HG03159 (cell line): ENCODE results near the gene SAMD8.
"Not testable (repeated sequence)": the region's sequence is repeated elsewhere in the genome, so short reads cannot be mapped to it uniquely, and the experiment has no call there.

Experiments
- ATAC-seq: cut with Tn5 transposase; IDR thresholded peaks from one replicate; pipeline ENCODE4 v1.9.1; 2021; ENCODE audit warnings: mild to moderate bottlenecking, moderate library complexity; ENCODE audit not compliant: unreplicated experiment

The SAMD8 gene

DNA sequence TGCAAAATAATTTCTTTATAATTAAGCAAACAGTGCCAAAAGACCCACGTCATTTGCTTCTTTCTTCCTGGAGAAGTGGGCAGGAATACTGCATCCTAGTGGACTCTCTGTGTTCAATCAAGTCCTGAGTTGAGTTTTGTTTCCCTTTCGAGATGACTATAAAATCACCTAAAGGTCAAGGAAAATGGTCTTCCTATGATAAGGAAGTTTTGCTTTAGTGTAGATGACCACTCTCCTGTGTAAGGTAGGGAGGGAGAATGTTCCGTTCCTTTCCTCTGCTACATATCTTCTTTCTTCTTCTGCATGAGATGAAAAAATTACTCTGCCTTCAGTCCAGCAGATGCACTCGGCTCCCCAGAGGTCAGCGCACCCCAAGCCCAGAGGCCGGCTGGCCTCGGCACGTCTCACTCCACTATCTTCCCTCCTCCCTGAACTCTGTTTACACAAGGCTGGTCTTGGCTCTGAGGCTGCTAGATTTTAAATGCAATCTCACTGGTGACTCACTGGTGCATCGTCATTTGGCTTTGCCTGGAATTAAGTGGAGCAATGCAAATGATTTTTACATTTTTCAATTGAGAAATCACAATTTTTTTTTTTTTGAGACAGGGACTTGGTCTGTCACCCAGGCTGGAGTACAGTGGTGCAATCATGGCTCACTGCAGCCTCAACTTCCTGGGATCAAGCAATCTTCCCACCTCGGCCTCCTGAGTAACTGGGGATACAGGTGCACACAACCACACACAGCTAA, 80.5 kb downstream of the SAMD8 start:
- no peak for ATAC-seq

DNA sequence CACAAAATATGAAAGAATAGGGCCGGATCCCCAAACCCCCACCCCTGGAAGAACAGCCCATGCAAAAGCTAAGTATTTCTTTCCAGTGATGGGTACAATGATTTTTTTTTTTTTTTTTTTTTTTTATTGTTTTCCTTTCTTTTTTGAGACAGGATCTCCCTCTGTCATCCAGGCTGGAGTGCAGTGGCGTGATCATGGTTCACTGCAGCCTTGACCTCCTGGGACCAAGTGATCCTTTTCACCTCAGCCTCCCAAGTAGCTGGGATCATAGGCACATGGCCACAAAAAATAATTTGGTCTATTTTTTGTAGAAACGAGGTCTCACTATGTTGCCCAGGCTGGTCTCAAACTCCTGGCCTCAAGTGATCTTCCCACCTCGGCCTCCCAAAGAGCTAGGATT, 83.2 kb downstream of the SAMD8 start:
- not testable (repeated sequence) for ATAC-seq

DNA sequence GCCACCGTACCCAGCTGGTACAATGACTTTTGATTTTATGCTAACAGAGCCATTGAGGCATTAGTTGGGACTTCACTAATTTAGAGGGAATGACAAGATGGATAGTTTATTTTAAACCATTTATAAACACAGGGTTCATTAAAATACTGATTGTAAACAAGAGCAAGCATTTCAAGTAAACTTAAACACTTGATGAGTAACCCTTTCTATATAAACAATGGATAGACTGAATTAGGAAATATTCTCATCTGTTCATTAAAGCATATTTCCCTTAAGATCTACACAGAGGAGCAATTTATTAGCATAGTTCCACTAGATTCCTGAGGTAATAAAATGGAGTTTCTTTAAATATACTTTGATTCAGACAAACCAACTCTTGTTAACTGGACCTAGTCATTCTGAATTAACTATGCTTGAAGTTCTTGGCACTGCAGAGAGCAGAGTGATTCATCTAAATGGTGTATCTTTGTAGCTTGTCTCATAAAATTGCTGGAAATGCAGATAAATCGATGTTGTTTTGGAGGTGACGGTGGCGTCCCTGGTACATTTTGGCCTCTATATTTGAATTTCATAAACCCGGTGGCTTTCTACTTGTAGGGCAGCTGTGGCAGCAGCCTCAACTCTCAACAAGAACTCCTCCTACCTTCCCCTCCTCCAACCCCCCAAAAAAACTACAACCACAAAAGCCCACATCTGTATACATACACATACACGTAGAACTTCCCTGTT, 83.7 kb downstream of the SAMD8 start:
- ATAC-seq: no peak

DNA sequence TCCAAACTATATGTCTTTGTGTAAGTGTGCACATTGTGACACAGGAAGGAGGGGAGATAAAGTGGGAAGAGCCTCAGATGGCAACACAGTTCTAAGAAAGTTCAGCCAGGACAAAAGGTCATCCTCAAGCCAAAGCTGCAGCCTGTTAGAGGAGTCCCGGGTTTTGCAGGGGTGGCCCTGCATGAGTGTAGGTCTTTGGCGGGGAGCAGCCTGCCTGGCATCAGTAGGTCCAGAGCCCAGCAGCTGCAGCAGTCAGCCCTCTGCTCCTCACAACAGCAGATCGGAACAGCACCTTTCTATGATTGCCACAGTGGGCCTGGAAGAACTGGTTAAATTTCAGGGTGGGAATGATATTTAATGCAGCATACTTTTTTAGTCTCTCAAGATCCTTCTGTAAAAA, 85.6 kb downstream of the SAMD8 start:
- ATAC-seq: no peak

DNA sequence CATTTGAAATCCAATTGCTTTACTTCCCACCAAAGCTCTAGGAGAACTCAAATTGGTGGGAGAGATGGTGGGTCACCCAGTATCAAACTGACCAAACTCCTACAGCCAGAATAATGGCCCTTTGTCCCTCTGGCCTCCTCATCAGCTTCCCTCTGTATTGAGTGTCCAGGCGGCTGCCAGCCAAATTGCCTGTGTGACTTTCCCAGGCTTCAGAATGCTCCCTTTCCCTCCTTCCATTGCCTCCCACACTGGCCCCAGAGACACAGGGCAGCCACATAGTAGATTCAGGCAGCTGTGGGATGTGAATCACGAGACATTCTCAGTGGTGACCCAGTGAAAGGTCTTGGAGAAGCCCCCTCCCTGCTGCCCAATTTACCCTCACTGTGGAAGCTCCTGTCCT, 86.5 kb downstream of the SAMD8 start:
- no peak for ATAC-seq

DNA sequence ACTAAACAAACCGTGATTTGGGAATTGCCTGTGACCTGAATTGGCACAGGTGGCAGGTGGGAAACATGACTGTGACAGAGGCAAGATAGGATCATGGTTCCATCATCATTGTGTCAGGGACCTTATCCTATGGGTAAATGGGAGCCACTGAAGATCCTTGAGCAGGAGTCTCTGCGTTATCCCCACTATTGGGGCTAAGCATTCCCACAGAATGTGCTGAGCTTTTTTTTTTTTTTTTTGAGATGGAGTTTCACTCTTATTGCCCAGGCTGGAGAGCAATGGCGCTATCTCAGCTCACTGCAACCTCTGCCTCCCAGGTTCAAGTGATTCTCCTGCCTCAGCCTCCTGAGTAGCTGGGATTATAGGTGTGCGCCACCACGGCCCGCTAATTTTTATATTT, 88.5 kb downstream of the SAMD8 start:
- ATAC-seq: not testable (repeated sequence)

GRCh38 chr10:75201793-75202307, 90.4 kb downstream of the SAMD8 start:
- no peak for ATAC-seq

DNA sequence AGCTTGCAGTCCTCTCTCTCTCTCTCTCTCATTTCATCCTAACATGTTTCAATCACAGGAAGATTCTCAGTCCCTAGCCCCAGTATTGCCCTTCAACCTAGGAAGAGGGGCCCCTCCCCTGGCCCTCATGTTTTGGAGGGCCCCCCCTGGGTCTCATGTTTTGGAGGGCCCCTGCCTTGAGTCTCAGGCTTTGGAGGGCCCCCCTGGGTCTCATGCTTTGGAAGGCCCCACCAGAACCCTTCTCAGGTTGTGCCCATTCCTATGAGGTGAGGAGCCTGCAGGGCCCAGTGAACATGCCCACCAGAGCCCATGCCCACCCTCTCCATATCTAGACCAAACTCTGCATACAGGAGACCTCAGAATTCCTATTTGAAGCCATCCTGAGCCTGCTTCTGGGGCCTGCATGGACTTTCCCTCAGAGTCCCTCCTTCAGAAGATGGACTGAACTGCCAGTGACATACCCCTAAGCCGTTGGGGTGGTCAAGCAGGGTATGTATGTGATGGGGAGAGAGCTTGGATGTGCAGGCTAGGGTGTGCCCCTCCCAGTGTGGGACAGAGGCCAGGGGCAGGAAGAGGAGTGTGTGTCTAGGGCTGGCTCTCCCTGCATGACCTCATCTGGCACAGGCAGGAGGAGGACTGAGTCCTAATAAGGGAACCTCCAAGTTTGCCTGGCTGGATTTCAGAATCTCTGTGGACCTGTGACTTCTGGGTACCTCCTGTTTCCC, 91.0 kb downstream of the SAMD8 start:
- no peak for ATAC-seq

DNA sequence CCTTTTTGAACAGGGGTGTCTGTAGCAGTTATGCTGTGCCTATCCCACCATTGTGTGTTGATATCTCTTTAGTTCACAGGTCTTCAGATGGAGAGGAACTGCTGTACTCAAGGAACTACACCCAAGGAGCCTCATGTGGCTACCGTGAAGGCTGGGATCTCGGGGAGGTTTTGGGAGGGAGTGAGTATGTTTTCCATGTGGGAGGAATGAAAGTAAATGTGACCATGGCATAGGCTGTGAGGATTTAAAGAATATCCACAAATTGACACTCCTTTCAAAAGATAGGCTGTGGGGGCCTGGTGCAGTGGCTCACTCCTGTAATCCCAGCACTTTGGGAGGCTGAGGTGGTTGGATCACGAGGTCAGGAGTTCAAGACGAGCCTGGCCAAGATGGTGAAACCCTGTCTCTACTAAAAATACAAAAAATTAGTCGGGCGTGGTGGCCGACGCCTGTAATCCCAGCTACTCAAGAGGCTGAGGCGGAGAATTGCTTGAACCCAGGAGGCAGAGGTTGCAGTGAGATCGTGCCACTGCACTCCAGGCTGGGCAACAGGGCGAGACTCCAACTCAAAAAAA, 91.7 kb downstream of the SAMD8 start:
- not testable (repeated sequence) for ATAC-seq

DNA sequence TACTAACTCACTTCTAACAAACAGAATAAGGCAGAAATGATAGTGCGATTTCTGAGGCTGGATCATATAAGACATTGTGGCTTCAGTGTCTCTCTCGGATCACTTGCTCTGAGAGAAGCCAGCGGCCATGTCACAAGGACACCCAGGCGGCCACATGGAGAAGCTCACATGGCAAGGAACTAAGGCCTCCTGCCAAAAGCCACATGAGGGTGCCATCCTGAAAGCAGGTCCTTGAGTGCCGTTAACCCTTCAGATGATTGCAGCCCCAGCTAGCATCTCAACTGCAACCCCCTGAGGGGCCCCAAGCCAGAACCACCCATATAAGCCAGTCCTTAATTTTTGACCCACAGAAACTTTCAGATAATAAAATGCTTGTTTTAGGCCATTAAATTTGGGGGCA, 92.3 kb downstream of the SAMD8 start:
- ATAC-seq: no peak

DNA sequence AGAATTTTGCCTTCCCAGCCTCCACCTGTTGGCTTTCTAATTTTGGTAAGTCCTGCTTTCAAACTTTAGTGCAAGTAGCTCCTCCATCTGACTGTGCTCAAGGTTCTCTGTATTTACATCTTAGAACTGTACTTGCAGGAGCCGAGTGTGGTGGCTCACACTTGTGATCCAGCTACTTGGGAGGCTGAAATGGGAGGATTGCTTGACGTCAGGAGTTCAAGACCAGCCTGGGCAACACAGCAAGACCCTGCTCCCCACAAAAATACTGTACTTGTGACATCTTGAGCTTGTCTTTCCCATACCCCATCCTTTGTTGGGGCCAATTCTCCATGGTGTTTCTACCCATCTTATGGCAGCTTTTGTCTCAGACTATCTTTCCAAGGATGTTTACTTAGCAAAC, 94.5 kb downstream of the SAMD8 start:
- ATAC-seq: no peak

- not testable (repeated sequence) for ATAC-seq
Measured at GRCh38 chr10:75206638-75207037, 95.2 kb downstream of the SAMD8 start.

GRCh38 chr10:75207079-75207856, 95.8 kb downstream of the SAMD8 start:
- ATAC-seq: no peak

- no peak for ATAC-seq
Measured at GRCh38 chr10:75207857-75208144, 96.3 kb downstream of the SAMD8 start.

DNA sequence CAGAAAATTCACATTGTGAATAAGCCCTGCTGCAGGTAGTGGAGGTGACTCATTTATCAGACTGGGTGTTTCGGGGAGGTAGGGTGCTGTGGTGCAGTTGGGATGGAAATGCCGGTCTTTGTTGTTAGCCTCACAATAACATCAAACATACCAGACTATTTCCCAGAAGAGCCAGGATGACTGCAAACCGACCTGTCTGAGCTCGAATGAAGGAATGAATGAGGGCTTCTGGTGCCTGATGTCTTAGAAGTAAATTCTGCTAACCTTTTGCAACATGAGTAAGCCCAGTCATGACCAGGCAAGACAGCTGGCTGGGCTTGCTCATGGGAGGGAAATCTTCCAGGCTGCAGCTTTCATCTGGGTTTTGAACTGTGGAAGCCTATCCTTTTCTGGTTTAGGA, 96.7 kb downstream of the SAMD8 start:
- no peak for ATAC-seq

- no peak for ATAC-seq
Measured at GRCh38 chr10:75209086-75209920, 97.8 kb downstream of the SAMD8 start.

- peak; percentile 47 for ATAC-seq
Measured at GRCh38 chr10:75209921-75210281, 98.4 kb downstream of the SAMD8 start.

- ATAC-seq: peak; percentile 87
Measured at GRCh38 chr10:75210282-75211006, 99.0 kb downstream of the SAMD8 start, which contains the start of gene VDAC2. VDAC2 (plus strand) TSS chr10:75210796; CDS start chr10:75211159, 363 bp downstream.
